Sigmoid colon (tissue), 4 donors: ENCODE measurements around the gene KIF17.

Experiments used
- CTCF ChIP-seq, 4 experiments: fragments of 450-650 bp in 3 of 4; fragments of 200-600 bp in 1 of 4; IDR thresholded peaks; one replicate each; pipeline ENCODE4 v1.5.1; 2016 to 2019; ENCODE audit warnings: antibody characterized with exemption in 4 of 4, mild to moderate bottlenecking in 3 of 4, moderate library complexity in 2 of 4
- EP300 ChIP-seq, 4 donors: sonication (generic); formaldehyde crosslinking; IDR thresholded peaks; one replicate each; pipeline ENCODE4 v1.6.1; 2017; ENCODE audit warnings: antibody characterized with exemption in 4 of 4
- POLR2A ChIP-seq, 2 donors: fragments of 450-650 bp; IDR thresholded peaks; one replicate each; pipeline ENCODE4 v1.6.1; 2016; ENCODE audit warnings: antibody characterized with exemption in 2 of 2, mild to moderate bottlenecking in 2 of 2, moderate library complexity in 2 of 2
- POLR2AphosphoS5 ChIP-seq, 4 donors: sonication (generic); formaldehyde crosslinking; IDR thresholded peaks; one replicate each; pipeline ENCODE4 v1.6.1; 2017; ENCODE audit warnings: antibody characterized with exemption in 4 of 4

- TF ChIP-seq CTCF (IDR thresholded peaks at IDR 0.05) (no peak), EP300 (IDR thresholded peaks at IDR 0.05) (no peak), POLR2AphosphoS5 (IDR thresholded peaks at IDR 0.05) (no peak), POLR2A (IDR thresholded peaks at IDR 0.05) (no peak)
Observed at GRCh38 chr1:20660363-20660762, 57.4 kb downstream of the KIF17 start.
